ENCODE results near the gene BPI.
A peak's percentile ranks its signal among the peaks of the same experiment; 100 is the strongest.

The BPI gene

DNA sequence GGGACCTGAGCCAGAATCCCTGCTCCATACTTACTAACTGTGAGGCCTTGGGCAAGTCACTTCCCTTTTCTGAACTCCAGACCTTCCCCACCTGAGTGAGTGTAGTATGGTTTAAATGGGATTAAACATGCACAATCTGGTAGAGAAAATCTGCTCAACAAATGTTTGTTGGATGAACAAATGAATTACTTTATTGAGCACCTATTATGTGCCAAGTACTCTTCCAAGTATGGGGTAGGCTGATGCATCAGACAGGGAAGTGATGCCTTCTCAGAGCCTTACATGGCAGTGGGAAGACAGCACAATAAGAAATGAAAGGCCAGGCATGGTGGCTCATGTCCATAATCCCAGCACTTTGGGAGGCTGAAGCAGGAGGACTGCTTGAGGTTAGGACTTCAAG, 27.3 kb downstream of the BPI start:
- Histone ChIP-seq H3K4me3 (ENCODE audit: severe bottlenecking) (no peak overlapping the region), H3K4me1 (ENCODE audit: insufficient read depth, poor library complexity, severe bottlenecking) (no peaks in the 10 kb centered on the region), H3K27ac (ENCODE audit: poor library complexity, severe bottlenecking) (no peak overlapping the region), H3K27me3 (ENCODE audit: insufficient read depth, poor library complexity, severe bottlenecking) (no peaks in the 10 kb centered on the region), H3K9me3 (ENCODE audit: severe bottlenecking) (no peaks in the 10 kb centered on the region), H3K36me3 (ENCODE audit: low read depth) (no peaks in the 10 kb centered on the region)
- no peak for ATAC-seq (ENCODE audit: low read depth)
- TF ChIP-seq CTCF (IDR thresholded peaks at IDR 0.05; ENCODE audit: poor library complexity, severe bottlenecking): no peak
- no peak for DNase-seq (ENCODE audit: low spot score)

DNA sequence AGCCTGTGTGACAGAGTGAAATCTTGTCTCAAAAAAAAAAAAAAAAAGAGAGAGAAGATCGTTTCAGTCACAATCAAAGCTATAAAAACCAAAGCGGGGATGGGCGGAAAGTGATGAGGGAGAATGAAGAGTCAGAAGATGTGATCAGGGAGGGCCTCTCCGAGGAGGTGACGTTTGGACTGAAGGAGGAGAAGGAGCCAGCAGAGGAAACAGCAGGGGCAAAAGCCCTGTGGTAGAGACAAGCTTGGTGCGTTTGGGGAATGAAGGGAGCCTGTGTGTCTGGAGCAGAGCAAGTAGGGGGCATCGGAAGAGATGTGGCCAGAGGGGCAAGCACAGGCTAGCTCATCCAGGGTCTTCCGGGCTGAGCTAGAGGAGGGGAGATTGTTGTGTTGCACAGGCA, 27.9 kb downstream of the BPI start:
- no peaks in the 10 kb centered on the region for H3K27me3 ChIP-seq (ENCODE audit: insufficient read depth, poor library complexity, severe bottlenecking)
- ATAC-seq (ENCODE audit: low read depth): no peak
- DNase-seq (ENCODE audit: low spot score): no peak
- H3K36me3 ChIP-seq (ENCODE audit: low read depth): no peaks in the 10 kb centered on the region
- no peak overlapping the region for H3K27ac ChIP-seq (ENCODE audit: poor library complexity, severe bottlenecking)
- no peaks in the 10 kb centered on the region for H3K9me3 ChIP-seq (ENCODE audit: severe bottlenecking)
- TF ChIP-seq CTCF (IDR thresholded peaks at IDR 0.05; ENCODE audit: poor library complexity, severe bottlenecking): no peak
- no peaks in the 10 kb centered on the region for H3K4me1 ChIP-seq (ENCODE audit: insufficient read depth, poor library complexity, severe bottlenecking)
- no peak overlapping the region for H3K4me3 ChIP-seq (ENCODE audit: severe bottlenecking)

- H3K27me3 ChIP-seq (ENCODE audit: insufficient read depth, poor library complexity, severe bottlenecking): no peaks in the 10 kb centered on the region
These were observed 30.1 kb downstream of the BPI start for GRCh38 chr20:38334016-38334415.

DNA sequence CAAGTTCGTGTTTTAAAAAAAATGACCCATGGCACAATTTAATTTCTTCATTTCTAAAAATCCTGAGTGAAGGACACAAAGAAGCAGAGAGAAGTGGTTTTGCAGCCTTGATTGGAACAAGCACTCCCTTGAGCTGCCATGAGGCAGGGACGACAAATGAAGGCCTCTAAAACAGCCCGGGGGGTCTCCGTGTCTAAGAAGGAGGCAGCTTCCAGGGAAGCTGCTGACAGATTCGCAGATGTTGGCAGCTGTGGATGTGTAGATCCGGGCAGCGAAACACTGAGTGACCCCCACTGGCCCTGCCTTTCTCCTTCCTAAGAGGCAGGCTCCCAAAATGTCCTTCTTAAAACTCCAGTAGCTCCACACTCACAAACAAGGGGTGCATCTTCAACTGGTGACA, 32.8 kb downstream of the BPI start:
- Histone ChIP-seq H3K4me3 (ENCODE audit: severe bottlenecking) (no peak overlapping the region), H3K4me1 (ENCODE audit: insufficient read depth, poor library complexity, severe bottlenecking) (no peaks in the 10 kb centered on the region), H3K27me3 (ENCODE audit: insufficient read depth, poor library complexity, severe bottlenecking) (no peaks in the 10 kb centered on the region), H3K36me3 (ENCODE audit: low read depth) (no peaks in the 10 kb centered on the region), H3K27ac (ENCODE audit: poor library complexity, severe bottlenecking) (no peak overlapping the region), H3K9me3 (ENCODE audit: severe bottlenecking) (no peaks in the 10 kb centered on the region)
- DNase-seq (ENCODE audit: low spot score) (no peak), ATAC-seq (ENCODE audit: low read depth) (no peak)
- no peak for TF ChIP-seq CTCF (IDR thresholded peaks at IDR 0.05; ENCODE audit: poor library complexity, severe bottlenecking)

More at GRCh38 chr20:38334016-38334415, 30.1 kb downstream of the BPI start:
- no peaks in the 10 kb centered on the region for H3K4me1 ChIP-seq (ENCODE audit: insufficient read depth, poor library complexity, severe bottlenecking)
- H3K9me3 ChIP-seq (ENCODE audit: severe bottlenecking): no peaks in the 10 kb centered on the region
- no peak for ATAC-seq (ENCODE audit: low read depth)
- TF ChIP-seq CTCF (IDR thresholded peaks at IDR 0.05; ENCODE audit: poor library complexity, severe bottlenecking): no peak
- H3K36me3 ChIP-seq (ENCODE audit: low read depth): no peaks in the 10 kb centered on the region
- no peak overlapping the region for H3K4me3 ChIP-seq (ENCODE audit: severe bottlenecking)
- no peak for DNase-seq (ENCODE audit: low spot score)
- no peak overlapping the region for H3K27ac ChIP-seq (ENCODE audit: poor library complexity, severe bottlenecking)

- Histone ChIP-seq H3K4me1 (ENCODE audit: insufficient read depth, poor library complexity, severe bottlenecking) (no peaks in the 10 kb centered on the region), H3K9me3 (ENCODE audit: severe bottlenecking) (no peaks in the 10 kb centered on the region), H3K4me3 (ENCODE audit: severe bottlenecking) (no peak overlapping the region), H3K27ac (ENCODE audit: poor library complexity, severe bottlenecking) (no peak overlapping the region), H3K36me3 (ENCODE audit: low read depth) (no peaks in the 10 kb centered on the region), H3K27me3 (ENCODE audit: insufficient read depth, poor library complexity, severe bottlenecking) (no peaks in the 10 kb centered on the region)
- TF ChIP-seq CTCF (IDR thresholded peaks at IDR 0.05; ENCODE audit: poor library complexity, severe bottlenecking): peak; percentile 84
- ATAC-seq (ENCODE audit: low read depth): peak; percentile 40; the same call in 2 of the 3 replicates
- DNase-seq (ENCODE audit: low spot score): no peak
These were observed 33.7 kb downstream of the BPI start for GRCh38 chr20:38337561-38338140.
